K562 (cell line): ENCODE results near the gene OR4C6. TPM values are rescaled to one million over a fixed set of nuclear protein-coding genes. Genes with fewer than 3 reads are reported as not detected.

ENCODE experiments used
- ATAC-seq: fragments of 200-7000 bp; cut with Tn5 transposase; 3 replicates; pipeline ENCODE4 v1.9.1; 2020; ENCODE audit warnings: moderate library complexity
- BruUV-seq: library from RNA; stranded (reverse); fragments of 400-500 nt; replicated peaks from 2 replicates; lab custom pipeline; 2021; lab: Mats Ljungman, UMichigan
- CTCF ChIA-PET: fragments of 300-600 bp; formaldehyde crosslinking; extraction: SDS; loops from one replicate; lab custom pipeline; 2021; ENCODE audit warnings: low intra/inter-chr PET ratio; lab: Yijun Ruan, JAX
- POLR2A ChIA-PET: fragments of 300-600, 350-650 bp; sonication (Branson Sonifier 250); formaldehyde crosslinking; extraction: SDS; loops from one replicate; lab custom pipeline; 2021; ENCODE audit warnings: antibody characterized with exemption, inconsistent platforms; lab: Yijun Ruan, JAX
- DNase-seq, 4 experiments: peaks; one replicate each; pipeline versions ENCODE4 v3.0.0 to v3.0.0-alpha.2; 2011 to 2018; ENCODE audit warnings: low spot score in 3 of 4, mixed read lengths in 3 of 4; ENCODE audit errors: extremely low read depth in 1 of 4
- FAIRE-seq: peaks from 2 replicates; lab custom pipeline; 2011; peaks lifted over from hg19 to GRCh38; lab: Jason Lieb, UNC
- H2AFZ ChIP-seq: 2 replicates; pipeline ENCODE4 v1.6.0; 2011; ENCODE audit warnings: low read depth, low read length, control low read depth, inconsistent platforms
- H3K27ac ChIP-seq: fragments of 200-600 bp; 3 replicates; pipeline ENCODE4 v1.8.0; 2011; ENCODE audit warnings: low read depth, mild to moderate bottlenecking, control low read depth, inconsistent platforms, low read length, moderate library complexity, mixed read lengths; ENCODE audit errors: extremely low read depth
- H3K27me3 ChIP-seq, 2 experiments: fragments of 300-600 bp in 1 of 2; 2 replicates in 1 of 2; 3 replicates in 1 of 2; pipeline versions ENCODE4 v1.6.0 to v1.8.0; 2011; ENCODE audit warnings: inconsistent platforms in 2 of 2, low read length in 2 of 2, mild to moderate bottlenecking in 1 of 2, mixed read lengths in 1 of 2, moderate library complexity in 1 of 2; ENCODE audit not compliant: control insufficient read depth in 2 of 2, insufficient read depth in 2 of 2
- H3K36me3 ChIP-seq: fragments of 300-600 bp; 3 replicates; pipeline ENCODE4 v1.8.0; 2011; ENCODE audit warnings: mild to moderate bottlenecking, low read length, inconsistent platforms; ENCODE audit not compliant: control insufficient read depth, insufficient read depth
- H3K4me1 ChIP-seq, 2 experiments: fragments of 200-600 bp in 1 of 2; replicated peaks in 1 of 2; 2 replicates in 1 of 2; 3 replicates in 1 of 2; pipeline versions ENCODE4 v1.5.1 to v1.8.0; 2011; ENCODE audit warnings: inconsistent platforms in 2 of 2, low read length in 2 of 2, mild to moderate bottlenecking in 1 of 2, mixed read lengths in 1 of 2, moderate library complexity in 1 of 2; ENCODE audit not compliant: control insufficient read depth in 2 of 2, insufficient read depth in 2 of 2
- H3K4me2 ChIP-seq: 2 replicates; pipeline ENCODE4 v1.6.1; 2011; ENCODE audit warnings: low read length, control low read depth, inconsistent platforms, mixed read lengths; ENCODE audit not compliant: insufficient read depth
- H3K4me3 ChIP-seq: fragments of 200-600 bp; sonication (generic), shearing (Covaris generic); 2 replicates; pipeline ENCODE4 v1.5.1; 2016; ENCODE audit warnings: control low read depth, inconsistent platforms
- H3K79me2 ChIP-seq: fragments of 200-600 bp; 3 replicates; pipeline ENCODE4 v1.8.0; 2011; ENCODE audit warnings: low read length, inconsistent platforms; ENCODE audit not compliant: control insufficient read depth, insufficient read depth
- H3K9ac ChIP-seq, 2 experiments: 2 replicates each; pipeline versions ENCODE4 v1.6.0 to v1.6.1; 2011; ENCODE audit warnings: low read depth in 2 of 2, low read length in 2 of 2, control low read depth in 1 of 2, inconsistent platforms in 1 of 2, mild to moderate bottlenecking in 1 of 2, mixed read lengths in 1 of 2; ENCODE audit not compliant: insufficient read depth in 1 of 2
- H3K9me1 ChIP-seq: one replicate; pipeline ENCODE4 v1.6.0; 2011; ENCODE audit warnings: inconsistent platforms, mild to moderate bottlenecking, low read length, moderate library complexity; ENCODE audit not compliant: control insufficient read depth, insufficient read depth
- H3K9me3 ChIP-seq: replicated peaks from 2 replicates; pipeline ENCODE4 v1.5.1; 2011; ENCODE audit warnings: low read depth, low read length, inconsistent platforms; ENCODE audit not compliant: control insufficient read depth, insufficient read depth
- H4K20me1 ChIP-seq: replicated peaks from 2 replicates; pipeline ENCODE4 v1.6.1; 2011; ENCODE audit warnings: low read length, inconsistent platforms, mixed read lengths; ENCODE audit not compliant: control insufficient read depth, insufficient read depth
- CTCFL ChIP-seq: IDR thresholded peaks from 2 replicates; pipeline ENCODE4 v1.6.1; 2011; ENCODE audit warnings: borderline replicate concordance, low read depth, mild to moderate bottlenecking, moderate library complexity, low read length; ENCODE audit not compliant: insufficient read depth, poor library complexity, severe bottlenecking
- EZH2 ChIP-seq: IDR thresholded peaks from 2 replicates; pipeline ENCODE4 v1.6.1; 2012; ENCODE audit warnings: low read depth, mild to moderate bottlenecking, inconsistent platforms, low read length, borderline replicate concordance
- MTF1 ChIP-seq: fragments of 250-450 bp; sonication (Bioruptor Pico); IDR thresholded peaks from 2 replicates; pipeline ENCODE4 v1.9.0; 2021; ENCODE audit warnings: moderate library complexity, mild to moderate bottlenecking, inconsistent platforms, borderline replicate concordance
- OTX1 ChIP-seq: fragments of 450-650 bp; formaldehyde crosslinking; IDR thresholded peaks from 2 replicates; pipeline ENCODE4 v1.4.0; 2022; ENCODE audit warnings: mild to moderate bottlenecking
- PKNOX1 ChIP-seq: fragments of 450-650 bp; IDR thresholded peaks from 2 replicates; pipeline ENCODE4 v1.6.1; 2016
- TRIM28 ChIP-seq: fragments of 450-650 bp; IDR thresholded peaks from 2 replicates; pipeline ENCODE4 v1.6.1; 2017
- ZNF444 ChIP-seq: fragments of 250-450 bp; sonication (Bioruptor Pico); IDR thresholded peaks from 2 replicates; pipeline ENCODE4 v1.4.0; 2020; ENCODE audit warnings: mild to moderate bottlenecking, moderate library complexity
- ZNF644 ChIP-seq: fragments of 200-800 bp; sonication (Bioruptor generic); IDR thresholded peaks from 2 replicates; pipeline ENCODE4 v1.6.1; 2016; ENCODE audit warnings: low read depth, missing genetic modification characterization, missing compliant biosample characterization
- WGBS: fragments of 100-300 bp; shearing (Covaris generic); methylation state at CpG from one replicate; pipeline ENCODE4 v1.1.6; 2016; ENCODE audit warnings: low coverage, mixed read lengths; ENCODE audit not compliant: insufficient coverage; ENCODE audit errors: missing lambda C conversion rate; 5-methylcytosine and 5-hydroxymethylcytosine counted together
- in situ Hi-C: fragments of 300-500 bp; cut with MboI; formaldehyde crosslinking; loops from 4 replicates; pipeline ENCODE4 v1.15.0; 2018; ENCODE audit warnings: inconsistent platforms, mixed read lengths
- intact Hi-C: fragments of 100-400 bp; cut with micrococcal nuclease; formaldehyde crosslinking; loops from 2 replicates; pipeline ENCODE4 v1.14.2; 2022
- polyA plus RNA-seq, 8 experiments: library from polyadenylated mRNA; depleted of rRNA in 4 of 8; stranded (reverse) in 5 of 8; unstranded in 3 of 8; fragments of >200 nt; fragmentation: Nextera tagmentation in 2 of 8; fragmentation: Illumina TruSeq in 1 of 8; extraction: Ambion mirVana in 2 of 8; extraction: Trizol in 1 of 8; gene quantifications; 2 replicates each; pipeline versions ENCODE4 v1.2.1 to v1.2.3, GENCODE V29; 2011 to 2014; ENCODE audit warnings: inconsistent platforms in 1 of 8, missing spikeins in 1 of 8
- total RNA-seq, 7 experiments: library from RNA; depleted of rRNA in 6 of 7; stranded (reverse); fragments of >200 nt in 6 of 7; fragmentation: Illumina TruSeq in 2 of 7; extraction: Trizol in 2 of 7; gene quantifications; 2 replicates each; pipeline versions ENCODE4 v1.2.1 to v1.2.3, GENCODE V29; 2011 to 2021; ENCODE audit warnings: low replicate concordance in 1 of 7
- TF ChIP-seq, protein P1 (sequence below): IDR thresholded peaks from 2 replicates; pipeline ENCODE4 v1.6.1; 2011; ENCODE audit not compliant: insufficient read length; ENCODE audit errors: extremely low read depth
- TF ChIP-seq, protein P2 (sequence below): fragments of 450-650 bp; formaldehyde crosslinking; IDR thresholded peaks from 2 replicates; pipeline ENCODE4 v1.4.0; 2020; ENCODE audit warnings: mild to moderate bottlenecking
- TF ChIP-seq, protein P3 (sequence below): IDR thresholded peaks from 2 replicates; pipeline ENCODE4 v1.6.1; 2014; ENCODE audit warnings: antibody characterized with exemption
- TF ChIP-seq, protein P4 (sequence below), 2 experiments: fragments of 450-650 bp in 1 of 2; IDR thresholded peaks; 2 replicates each; pipeline ENCODE4 v1.6.1; 2011 to 2017; ENCODE audit warnings: low read depth in 2 of 2, antibody characterized with exemption in 1 of 2, borderline replicate concordance in 1 of 2, low read length in 1 of 2, mild to moderate bottlenecking in 1 of 2, mixed read lengths in 1 of 2; ENCODE audit not compliant: control insufficient read depth in 1 of 2

The OR4C6 gene
- total and polyA plus RNA-seq, 9 of the 15 experiments (the other 6 are each of a cell fraction or from before 2014, with no cell fraction given) = not detected

DNA sequence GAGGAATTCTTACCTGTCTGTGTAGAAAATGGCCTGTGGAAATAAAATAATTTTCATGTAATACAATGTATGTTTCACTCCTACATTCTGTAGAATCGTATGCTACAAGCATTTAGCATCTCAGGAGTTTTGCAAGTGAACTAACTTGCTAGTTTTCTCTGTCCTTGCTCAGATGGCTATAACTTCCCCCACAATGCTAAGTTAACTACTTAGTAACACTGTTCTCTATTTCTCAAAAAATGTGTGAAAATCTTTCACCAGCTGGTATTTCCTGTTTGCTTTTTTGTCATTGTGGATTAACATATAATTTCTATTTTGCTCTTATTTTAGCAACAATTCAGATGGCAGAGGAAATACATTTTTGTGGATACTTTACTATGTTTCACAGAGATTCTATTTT lies 9.4 kb upstream of the OR4C6 start:
- intact Hi-C loops (no loop called here), in situ Hi-C loops (no loop called here)
- Histone ChIP-seq H2AFZ (no peak overlapping the region), H3K79me2 (no peaks in the 10 kb centered on the region), H3K9me1 (no peaks in the 10 kb centered on the region), H3K27me3 (no peaks in the 10 kb centered on the region), H3K27ac (no peak overlapping the region), H3K9me3 (no peaks in the 10 kb centered on the region), H3K4me2 (no peak overlapping the region), H3K4me1 (no peaks in the 10 kb centered on the region), H3K4me3 (no peak overlapping the region), H4K20me1 (no peaks in the 10 kb centered on the region), H3K9ac (no peak overlapping the region), H3K36me3 (no peaks in the 10 kb centered on the region)
- FAIRE-seq (no peak), DNase-seq (no peak), ATAC-seq (no peak)
- ChIA-PET POLR2A (no interaction called here), CTCF (no interaction called here)
- BruUV-seq = no TSS peak
- WGBS = 0% methylated on average over 1 of the region's 1 CpG
- TF ChIP-seq MTF1 (CRISPR knock-in tag) = no peak
- TF ChIP-seq OTX1 = no peak
- no peak for TF ChIP-seq ZNF444 (CRISPR knock-in tag)
- TF ChIP-seq, protein P1, sequence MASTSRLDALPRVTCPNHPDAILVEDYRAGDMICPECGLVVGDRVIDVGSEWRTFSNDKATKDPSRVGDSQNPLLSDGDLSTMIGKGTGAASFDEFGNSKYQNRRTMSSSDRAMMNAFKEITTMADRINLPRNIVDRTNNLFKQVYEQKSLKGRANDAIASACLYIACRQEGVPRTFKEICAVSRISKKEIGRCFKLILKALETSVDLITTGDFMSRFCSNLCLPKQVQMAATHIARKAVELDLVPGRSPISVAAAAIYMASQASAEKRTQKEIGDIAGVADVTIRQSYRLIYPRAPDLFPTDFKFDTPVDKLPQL = no peak
- no peak for TF ChIP-seq PKNOX1
- TF ChIP-seq, protein P2, sequence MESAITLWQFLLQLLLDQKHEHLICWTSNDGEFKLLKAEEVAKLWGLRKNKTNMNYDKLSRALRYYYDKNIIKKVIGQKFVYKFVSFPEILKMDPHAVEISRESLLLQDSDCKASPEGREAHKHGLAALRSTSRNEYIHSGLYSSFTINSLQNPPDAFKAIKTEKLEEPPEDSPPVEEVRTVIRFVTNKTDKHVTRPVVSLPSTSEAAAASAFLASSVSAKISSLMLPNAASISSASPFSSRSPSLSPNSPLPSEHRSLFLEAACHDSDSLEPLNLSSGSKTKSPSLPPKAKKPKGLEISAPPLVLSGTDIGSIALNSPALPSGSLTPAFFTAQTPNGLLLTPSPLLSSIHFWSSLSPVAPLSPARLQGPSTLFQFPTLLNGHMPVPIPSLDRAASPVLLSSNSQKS (CRISPR knock-in tag) = no peak
- TF ChIP-seq TRIM28 = no peak
- no peak for TF ChIP-seq CTCFL
- TF ChIP-seq, protein P3, sequence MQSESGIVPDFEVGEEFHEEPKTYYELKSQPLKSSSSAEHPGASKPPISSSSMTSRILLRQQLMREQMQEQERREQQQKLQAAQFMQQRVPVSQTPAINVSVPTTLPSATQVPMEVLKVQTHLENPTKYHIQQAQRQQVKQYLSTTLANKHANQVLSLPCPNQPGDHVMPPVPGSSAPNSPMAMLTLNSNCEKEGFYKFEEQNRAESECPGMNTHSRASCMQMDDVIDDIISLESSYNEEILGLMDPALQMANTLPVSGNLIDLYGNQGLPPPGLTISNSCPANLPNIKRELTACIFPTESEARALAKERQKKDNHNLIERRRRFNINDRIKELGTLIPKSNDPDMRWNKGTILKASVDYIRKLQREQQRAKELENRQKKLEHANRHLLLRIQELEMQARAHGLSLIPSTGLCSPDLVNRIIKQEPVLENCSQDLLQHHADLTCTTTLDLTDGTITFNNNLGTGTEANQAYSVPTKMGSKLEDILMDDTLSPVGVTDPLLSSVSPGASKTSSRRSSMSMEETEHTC = no peak
- TF ChIP-seq, protein P4, sequence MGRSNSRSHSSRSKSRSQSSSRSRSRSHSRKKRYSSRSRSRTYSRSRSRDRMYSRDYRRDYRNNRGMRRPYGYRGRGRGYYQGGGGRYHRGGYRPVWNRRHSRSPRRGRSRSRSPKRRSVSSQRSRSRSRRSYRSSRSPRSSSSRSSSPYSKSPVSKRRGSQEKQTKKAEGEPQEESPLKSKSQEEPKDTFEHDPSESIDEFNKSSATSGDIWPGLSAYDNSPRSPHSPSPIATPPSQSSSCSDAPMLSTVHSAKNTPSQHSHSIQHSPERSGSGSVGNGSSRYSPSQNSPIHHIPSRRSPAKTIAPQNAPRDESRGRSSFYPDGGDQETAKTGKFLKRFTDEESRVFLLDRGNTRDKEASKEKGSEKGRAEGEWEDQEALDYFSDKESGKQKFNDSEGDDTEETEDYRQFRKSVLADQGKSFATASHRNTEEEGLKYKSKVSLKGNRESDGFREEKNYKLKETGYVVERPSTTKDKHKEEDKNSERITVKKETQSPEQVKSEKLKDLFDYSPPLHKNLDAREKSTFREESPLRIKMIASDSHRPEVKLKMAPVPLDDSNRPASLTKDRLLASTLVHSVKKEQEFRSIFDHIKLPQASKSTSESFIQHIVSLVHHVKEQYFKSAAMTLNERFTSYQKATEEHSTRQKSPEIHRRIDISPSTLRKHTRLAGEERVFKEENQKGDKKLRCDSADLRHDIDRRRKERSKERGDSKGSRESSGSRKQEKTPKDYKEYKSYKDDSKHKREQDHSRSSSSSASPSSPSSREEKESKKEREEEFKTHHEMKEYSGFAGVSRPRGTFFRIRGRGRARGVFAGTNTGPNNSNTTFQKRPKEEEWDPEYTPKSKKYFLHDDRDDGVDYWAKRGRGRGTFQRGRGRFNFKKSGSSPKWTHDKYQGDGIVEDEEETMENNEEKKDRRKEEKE (IDR thresholded peaks at IDR 0.05; ENCODE audit: borderline replicate concordance in 1 of 2, control insufficient read depth in 1 of 2, low read depth in 2 of 2, low read length in 1 of 2) = no peak
- TF ChIP-seq EZH2 = no peak
- no peak for TF ChIP-seq ZNF644 (tag)
